SK-N-SH (cell line): ENCODE results near the gene LPP. TPM values are rescaled to one million over a fixed set of nuclear protein-coding genes. Genes with fewer than 3 reads are reported as not detected.

Experiments used
- CTCF ChIA-PET: fragments of 300-600, 350-600 bp; formaldehyde crosslinking; extraction: SDS; loops from one replicate; lab custom pipeline; 2021; lab: Yijun Ruan, JAX
- POLR2A ChIA-PET: fragments of 350-600 bp; sonication (Branson Sonifier 250); formaldehyde crosslinking; extraction: SDS; loops from one replicate; lab custom pipeline; 2020; ENCODE audit warnings: antibody characterized with exemption, inconsistent platforms; lab: Yijun Ruan, JAX
- DNase-seq: peaks from one replicate; pipeline ENCODE4 v3.0.0; 2012
- H2AFZ ChIP-seq: fragments of 200-600 bp; sonication (generic); 2 replicates; pipeline ENCODE4 v1.8.1; 2016; ENCODE audit warnings: antibody characterized with exemption, mild to moderate bottlenecking, low read depth
- H3F3A ChIP-seq: fragments of 200-600 bp; sonication (generic); replicated peaks from 2 replicates; pipeline ENCODE3; 2016; ENCODE audit warnings: antibody characterized with exemption, mild to moderate bottlenecking; ENCODE audit not compliant: insufficient read depth
- H3K27ac ChIP-seq, 2 experiments: fragments of 200-500 bp in 1 of 2; fragments of 200-600 bp in 1 of 2; sonication (Bioruptor generic) in 1 of 2; sonication (generic), shearing (Covaris generic) in 1 of 2; 2 replicates each; pipeline versions ENCODE4 v1.5.1 to v1.6.1; 2014 to 2016; ENCODE audit warnings: low read depth in 2 of 2, inconsistent platforms in 1 of 2, low read length in 1 of 2, mild to moderate bottlenecking in 1 of 2, mixed read lengths in 1 of 2
- H3K27me3 ChIP-seq: fragments of 200-600 bp; sonication (generic), shearing (Covaris generic); 2 replicates; pipeline ENCODE4 v1.6.1; 2016; ENCODE audit warnings: mixed run types; ENCODE audit not compliant: insufficient read depth
- H3K36me3 ChIP-seq, 2 experiments: fragments of 200-500 bp in 1 of 2; fragments of 200-600 bp in 1 of 2; sonication (Bioruptor generic) in 1 of 2; sonication (generic) in 1 of 2; replicated peaks in 1 of 2; 2 replicates each; pipeline versions ENCODE3 to v1.5.1; 2014 to 2016; ENCODE audit warnings: low read length in 1 of 2, mild to moderate bottlenecking in 1 of 2; ENCODE audit not compliant: insufficient read depth in 2 of 2, control insufficient read depth in 1 of 2
- H3K4me1 ChIP-seq, 2 experiments: fragments of 200-500 bp in 1 of 2; fragments of 200-600 bp in 1 of 2; sonication (Bioruptor generic) in 1 of 2; sonication (generic), shearing (Covaris generic) in 1 of 2; 2 replicates each; pipeline versions ENCODE4 v1.5.1 to v1.6.1; 2014 to 2016; ENCODE audit warnings: low read depth in 1 of 2, low read length in 1 of 2, mixed run types in 1 of 2; ENCODE audit not compliant: insufficient read depth in 2 of 2, control insufficient read depth in 1 of 2
- H3K4me2 ChIP-seq: fragments of 200-600 bp; sonication (generic), shearing (Covaris generic); 2 replicates; pipeline ENCODE4 v1.6.1; 2017; ENCODE audit warnings: mixed run types
- H3K4me3 ChIP-seq, 2 experiments: fragments of 200-500 bp in 1 of 2; fragments of 200-600 bp in 1 of 2; sonication (Bioruptor generic) in 1 of 2; sonication (generic), shearing (Covaris generic) in 1 of 2; 2 replicates each; pipeline versions ENCODE4 v1.5.1 to v1.8.1; 2014 to 2016; ENCODE audit warnings: low read depth in 2 of 2, inconsistent platforms in 1 of 2, low read length in 1 of 2, mild to moderate bottlenecking in 1 of 2, mixed read lengths in 1 of 2, moderate library complexity in 1 of 2
- H3K79me2 ChIP-seq: fragments of 200-600 bp; sonication (generic); 2 replicates; pipeline ENCODE4 v1.8.1; 2017; ENCODE audit warnings: mild to moderate bottlenecking; ENCODE audit not compliant: insufficient read depth
- H3K9ac ChIP-seq: fragments of 200-600 bp; sonication (generic); 2 replicates; pipeline ENCODE4 v1.6.1; 2017; ENCODE audit warnings: mixed run types
- H3K9me2 ChIP-seq: fragments of 200-600 bp; sonication (generic); 2 replicates; pipeline ENCODE4 v1.6.1; 2017; ENCODE audit warnings: mixed run types
- H3K9me3 ChIP-seq: fragments of 200-600 bp; sonication (generic); 2 replicates; pipeline ENCODE4 v1.6.1; 2017; ENCODE audit warnings: mixed run types, mild to moderate bottlenecking, moderate library complexity
- H4K20me1 ChIP-seq: fragments of 200-600 bp; sonication (generic); 2 replicates; pipeline ENCODE4 v1.6.1; 2017; ENCODE audit warnings: mild to moderate bottlenecking, mixed run types; ENCODE audit not compliant: insufficient read depth
- EZH2phosphoT487 ChIP-seq: fragments of 200-600 bp; sonication (generic); IDR thresholded peaks from 2 replicates; pipeline ENCODE4 v1.6.1; 2017; ENCODE audit warnings: low read depth, mixed run types, mild to moderate bottlenecking, antibody characterized with exemption, moderate library complexity, borderline replicate concordance
- GABPA ChIP-seq: IDR thresholded peaks from 2 replicates; pipeline ENCODE4 v1.4.0; 2012; ENCODE audit warnings: low read depth, mild to moderate bottlenecking
- IRF3 ChIP-seq: fragments of 150-350 bp; IDR thresholded peaks from 2 replicates; pipeline ENCODE4 v1.6.1; 2016; ENCODE audit warnings: mild to moderate bottlenecking, low read depth, low read length
- JUND ChIP-seq: IDR thresholded peaks from 2 replicates; pipeline ENCODE4 v1.4.0; 2012
- MAX ChIP-seq: IDR thresholded peaks from 2 replicates; pipeline ENCODE4 v1.4.0; 2012; ENCODE audit warnings: low read depth
- NFIC ChIP-seq: IDR thresholded peaks from 2 replicates; pipeline ENCODE4 v1.4.0; 2012; ENCODE audit warnings: borderline replicate concordance
- PBX3 ChIP-seq: IDR thresholded peaks from 2 replicates; pipeline ENCODE4; 2012
- RFX5 ChIP-seq: IDR thresholded peaks from 2 replicates; pipeline ENCODE4 v1.6.1; 2012; ENCODE audit warnings: mild to moderate bottlenecking, improper control_type of control experiment, low read length
- RXRA ChIP-seq: IDR thresholded peaks from 2 replicates; pipeline ENCODE4 v1.4.0; 2012; ENCODE audit warnings: low read depth, mild to moderate bottlenecking, borderline replicate concordance
- USF1 ChIP-seq: IDR thresholded peaks from 2 replicates; pipeline ENCODE4 v1.4.0; 2012; ENCODE audit warnings: low read depth, borderline replicate concordance
- YY1 ChIP-seq: IDR thresholded peaks from 2 replicates; pipeline ENCODE4 v1.4.0; 2012; ENCODE audit warnings: low read depth, mild to moderate bottlenecking
- WGBS: methylation state at CpG from one replicate; pipeline ENCODE4 v1.1.6; 2017; ENCODE audit warnings: low lambda C conversion rate; 5-methylcytosine and 5-hydroxymethylcytosine counted together
- polyA plus RNA-seq, 3 experiments: library from polyadenylated mRNA; depleted of rRNA; stranded (reverse); fragments of >200 nt; gene quantifications; 2 replicates each; pipeline ENCODE4 v1.2.3, GENCODE V29; 2012

LPP gene
- polyA plus RNA-seq, 1 of the 3 experiments (the other 2 are of a cell fraction) = 6.6 TPM

GRCh38 chr3:188764609-188765008, 610.7 kb downstream of the LPP start:
- Histone ChIP-seq H3K9ac (no peak overlapping the region), H3K9me2 (no peaks in the 10 kb centered on the region), H3K79me2 (no peaks in the 10 kb centered on the region; the same call in 1 of the 2 replicates), H4K20me1 (no peaks in the 10 kb centered on the region), H3K4me2 (no peak overlapping the region), H3K9me3 (no peaks in the 10 kb centered on the region), H3K36me3 (peaks cover 0 to 16% of the 10 kb centered on the region in 2 experiments), H3K27ac (no peak overlapping the region), H3K4me1 (peaks cover 0 to 7% of the 10 kb centered on the region in 2 experiments; a peak in 1 of 4 replicates), H3F3A (peaks cover 8% of the 10 kb centered on the region), H3K4me3 (no peak overlapping the region), H2AFZ (no peak overlapping the region), H3K27me3 (no peaks in the 10 kb centered on the region)
- WGBS = 80% methylated on average over 1 of the region's 1 CpG
- CTCF ChIA-PET = interaction anchor here (0.6 kb wide), 1 partner anchor 1024 kb away, joined by 3 read pairs; no protein-coding TSS in a partner anchor
- POLR2A ChIA-PET = no interaction called here
- TF ChIP-seq YY1 = no peak
- no peak for TF ChIP-seq PBX3
- TF ChIP-seq RFX5 = no peak
- TF ChIP-seq USF1 = no peak
- TF ChIP-seq EZH2phosphoT487 = no peak
- TF ChIP-seq RXRA = no peak
- TF ChIP-seq MAX = no peak
- no peak for TF ChIP-seq NFIC
- TF ChIP-seq GABPA = no peak
- DNase-seq = no peak

- 69% methylated on average over 3 of the region's 3 CpGs for WGBS
- no peaks in the 10 kb centered on the region for H3K27me3 ChIP-seq
- DNase-seq = no peak
- no peak overlapping the region for H3K9ac ChIP-seq
- ChIA-PET POLR2A (no interaction called here), CTCF (no interaction called here)
- H3K79me2 ChIP-seq = peaks cover 10% of the 10 kb centered on the region
- no peaks in the 10 kb centered on the region; a peak in 1 of 4 replicates for H3K4me1 ChIP-seq
- no peak overlapping the region for H3K4me2 ChIP-seq
- no peaks in the 10 kb centered on the region for H4K20me1 ChIP-seq
- no peaks in the 10 kb centered on the region for H3K9me2 ChIP-seq
- H3F3A ChIP-seq = peaks cover 10% of the 10 kb centered on the region
- no peaks in the 10 kb centered on the region for H3K9me3 ChIP-seq
- H3K4me3 ChIP-seq = no peak overlapping the region
- no peak overlapping the region for H3K27ac ChIP-seq
- H2AFZ ChIP-seq = no peak overlapping the region
- H3K36me3 ChIP-seq = peaks cover 0 to 3% of the 10 kb centered on the region in 2 experiments
- TF ChIP-seq RXRA (no peak), IRF3 (no peak), JUND (no peak), USF1 (no peak)
Observed at GRCh38 chr3:188769831-188770230, 615.9 kb downstream of the LPP start.
